ENCODE data around the gene PRKACA.

The PRKACA gene

GRCh38 chr19:14091813-14092462 lies 25.6 kb downstream of the PRKACA start:
- DNase-seq (ENCODE audit: low spot score): no peak

- peak; percentile 87 for DNase-seq (ENCODE audit: low spot score)
Observed at GRCh38 chr19:14091081-14091812, 26.3 kb downstream of the PRKACA start.

DNA sequence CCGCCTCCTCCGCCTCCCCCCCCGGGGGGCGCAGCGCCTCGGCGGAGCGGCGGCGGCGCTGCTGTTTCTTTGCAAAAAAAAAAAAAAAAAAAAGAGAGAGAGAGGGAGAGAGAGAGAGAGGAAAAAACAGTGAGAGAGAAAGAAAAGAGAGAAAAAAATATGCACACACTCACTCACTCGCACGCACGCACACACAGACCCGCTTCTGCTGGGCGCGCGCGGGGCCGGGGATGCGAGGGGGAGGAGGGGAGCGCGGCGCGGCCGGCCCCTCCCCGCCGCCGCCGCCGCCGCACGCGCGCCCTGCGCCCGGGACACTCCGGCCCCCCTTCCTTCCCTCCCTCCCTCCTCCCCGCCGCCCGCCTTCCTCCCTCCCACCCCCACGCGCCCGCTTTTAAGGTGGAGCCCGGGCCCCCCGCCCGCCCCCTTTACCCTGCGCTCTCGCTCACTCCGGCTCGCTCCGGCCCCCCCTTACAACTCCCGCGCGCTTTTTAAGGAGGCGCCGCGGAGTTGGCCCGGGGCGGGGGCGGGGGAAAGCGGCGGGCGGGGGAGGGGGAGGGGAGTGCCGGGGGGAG lies 27.0 kb downstream of the PRKACA start, which contains the start of gene SAMD1:
TSS of gene SAMD1 (minus strand) at position 243 of the 572 bp plus-strand sequence.
- DNase-seq (ENCODE audit: low spot score): no peak

- peak; percentile 74 for DNase-seq (ENCODE audit: low spot score)
Observed at GRCh38 chr19:14089662-14090508, 27.7 kb downstream of the PRKACA start.

- DNase-seq (ENCODE audit: low spot score): no peak
Observed at GRCh38 chr19:14089412-14089661, 28.2 kb downstream of the PRKACA start.

DNA sequence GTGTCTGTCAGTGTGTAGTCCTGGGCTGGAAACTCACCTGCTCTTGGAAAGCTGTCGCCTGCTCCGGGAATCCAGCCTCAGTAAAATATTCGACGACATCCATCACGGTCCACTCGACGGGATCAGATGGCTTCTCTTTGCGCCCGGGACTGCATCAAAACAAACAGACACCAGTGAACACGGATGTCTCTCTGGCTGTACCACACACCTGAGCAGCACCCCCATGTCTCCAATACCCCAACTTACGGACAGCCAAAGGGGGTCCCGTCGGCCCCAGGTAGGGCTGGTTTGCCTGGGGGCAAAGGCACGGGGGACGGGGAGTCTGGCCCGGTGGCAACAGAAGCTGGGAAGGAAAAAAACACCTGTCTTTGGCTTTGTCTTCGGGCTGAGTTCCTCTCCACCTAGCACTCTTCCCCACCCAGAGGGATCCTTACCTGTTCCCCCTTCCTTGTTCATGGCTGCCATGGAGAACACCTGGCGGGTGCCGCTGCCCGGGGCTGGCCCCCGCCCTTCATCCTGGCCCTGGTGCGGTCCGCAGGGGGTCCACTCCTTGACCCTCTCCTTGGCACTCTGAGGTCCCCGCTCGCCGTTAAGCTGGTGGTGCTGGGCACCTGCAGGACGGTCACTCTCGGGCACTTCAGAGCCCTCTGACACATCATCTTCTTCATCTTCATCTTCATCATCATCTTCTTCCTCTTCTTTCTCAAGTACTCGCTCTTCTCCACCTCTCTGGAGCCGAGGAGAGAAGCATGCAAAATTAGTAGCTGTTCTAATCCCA lies 28.7 kb downstream of the PRKACA start:
- DNase-seq (ENCODE audit: low spot score): no peak

DNA sequence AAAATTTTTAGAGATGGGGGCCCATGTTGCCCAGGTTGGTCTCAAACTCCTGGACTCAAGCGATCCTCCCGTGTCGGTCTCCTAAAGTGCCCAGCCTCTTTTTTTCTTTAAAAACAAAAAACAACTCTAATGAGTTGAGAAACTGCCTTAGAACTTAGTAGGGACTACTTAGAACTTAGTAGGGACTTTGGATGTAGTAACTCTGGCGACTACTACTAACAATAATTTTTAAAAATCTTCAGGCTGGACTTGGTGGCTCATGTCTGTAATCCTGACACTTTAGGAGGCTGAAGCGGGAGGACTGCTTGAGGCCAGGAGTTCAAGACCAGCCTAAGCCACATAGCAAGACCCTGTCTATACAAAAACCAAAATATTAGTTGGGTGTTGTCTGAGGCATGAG lies 31.5 kb downstream of the PRKACA start:
- no peak for DNase-seq (ENCODE audit: low spot score)

GRCh38 chr19:14085309-14085995 lies 32.1 kb downstream of the PRKACA start, which contains the start of gene C19orf67:
Gene C19orf67 (minus strand): TSS chr19:14085783. CDS start chr19:14085627, 156 bp downstream.
- peak; percentile 68 for DNase-seq (ENCODE audit: low spot score)

DNA sequence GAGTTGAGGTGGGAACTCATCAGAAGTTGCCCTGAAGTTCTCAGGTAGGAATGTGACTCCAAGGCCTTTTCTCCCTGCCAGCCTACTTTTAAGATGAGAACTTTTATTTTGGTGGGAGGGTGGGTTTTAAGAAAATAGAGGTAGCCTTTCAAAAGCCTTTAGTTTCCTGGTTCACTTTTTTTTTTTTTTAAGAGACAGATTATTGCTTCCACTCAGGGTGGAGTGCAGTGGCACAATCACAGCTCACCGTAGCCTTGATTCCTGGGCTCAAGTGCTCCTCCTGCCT lies 34.9 kb downstream of the PRKACA start:
- no peak for DNase-seq (ENCODE audit: low spot score)

DNA sequence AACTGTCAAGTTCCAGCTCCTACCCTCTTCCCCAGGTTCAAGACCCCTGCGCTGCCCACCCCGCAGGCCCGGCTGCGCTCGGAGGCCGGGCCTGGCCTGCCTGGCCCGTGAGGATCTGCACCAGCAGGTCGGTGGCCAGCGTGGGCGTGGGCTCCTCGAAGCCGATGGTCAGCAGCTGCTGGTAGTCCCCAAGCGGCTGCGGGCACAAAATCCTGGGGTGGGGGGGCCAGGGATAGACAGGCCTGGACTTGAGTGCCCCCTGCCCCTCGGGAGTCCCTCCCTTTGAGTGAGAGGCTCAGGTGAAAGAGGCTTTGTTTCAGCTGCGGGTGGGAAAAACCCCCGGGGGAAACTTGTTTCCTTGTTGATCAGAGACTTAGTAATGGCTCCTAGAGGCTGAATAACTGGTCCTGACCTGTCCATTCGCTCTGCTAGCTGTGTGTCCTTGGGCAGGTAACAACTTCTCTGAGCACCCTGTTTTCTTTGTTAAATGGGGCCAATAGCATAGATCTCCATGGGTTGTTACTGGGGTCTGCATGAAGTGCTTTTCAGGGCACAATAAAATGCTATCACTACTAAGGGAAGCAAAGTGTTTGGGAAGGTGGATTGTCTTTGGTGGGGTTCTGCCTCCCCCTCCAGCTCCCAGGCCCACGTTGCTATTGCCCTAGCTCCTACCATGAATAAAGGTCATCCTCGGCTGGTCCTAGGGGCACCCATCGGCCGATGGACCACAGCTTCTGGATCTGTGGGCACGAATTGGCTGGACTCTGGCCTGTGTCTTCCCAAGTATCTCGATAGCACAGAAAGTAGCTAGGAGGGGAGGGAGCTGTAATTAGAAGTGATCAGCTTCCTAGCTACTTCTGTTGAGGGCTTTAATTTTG lies 35.5 kb downstream of the PRKACA start:
- DNase-seq (ENCODE audit: low spot score): no peak

DNA sequence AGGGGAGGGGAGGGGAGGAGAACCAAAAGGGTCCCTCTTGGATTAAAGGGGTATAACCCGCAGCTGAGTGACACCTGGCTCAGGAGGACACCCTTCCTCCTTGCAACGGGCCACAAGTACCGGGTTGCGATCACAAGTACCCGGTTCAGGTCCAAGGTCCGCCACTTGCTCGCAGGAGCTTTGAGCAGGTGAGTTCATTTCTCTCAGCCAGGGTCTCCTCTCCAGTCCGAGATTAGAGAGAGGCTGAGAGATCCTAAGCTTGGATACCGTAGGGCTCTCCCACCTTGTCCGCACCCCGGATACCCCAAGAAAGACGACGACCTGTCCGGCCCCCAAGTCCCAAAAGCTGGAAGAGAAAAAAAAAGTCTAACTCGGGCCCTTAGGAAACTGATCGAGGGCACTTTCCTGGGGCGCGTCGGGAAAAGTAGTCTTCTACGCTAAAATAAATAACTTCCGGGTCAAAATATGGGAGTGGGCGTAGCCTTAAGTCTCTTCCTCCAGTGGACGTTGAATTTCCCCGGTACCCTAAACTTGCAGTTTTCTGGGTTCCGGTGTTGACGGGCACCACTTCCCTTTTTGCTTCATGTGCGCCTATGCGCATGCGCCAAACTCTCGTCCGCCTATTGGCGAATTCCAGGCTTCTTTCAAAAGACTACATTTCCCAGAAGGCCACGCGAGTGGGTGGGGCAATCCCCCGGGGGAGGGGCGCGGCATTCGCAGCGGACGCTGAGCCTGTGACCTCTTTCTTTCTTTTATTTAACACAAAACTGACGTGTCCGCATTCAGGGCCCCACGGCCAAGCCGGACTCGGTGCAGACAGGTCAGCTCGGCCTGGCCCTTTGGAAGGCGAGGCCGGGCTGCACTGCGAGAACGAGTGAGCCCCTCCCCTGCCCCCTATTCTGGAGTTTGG lies 36.4 kb downstream of the PRKACA start:
- DNase-seq (ENCODE audit: low spot score): peak; percentile 98

GRCh38 chr19:14078411-14078810 lies 39.2 kb downstream of the PRKACA start:
- no peak for DNase-seq (ENCODE audit: low spot score)

- DNase-seq (ENCODE audit: low spot score): no peak
Observed at GRCh38 chr19:14073925-14074838, 43.4 kb downstream of the PRKACA start.

GRCh38 chr19:14073261-14073924 lies 44.2 kb downstream of the PRKACA start:
- DNase-seq (ENCODE audit: low spot score): peak; percentile 82

DNA sequence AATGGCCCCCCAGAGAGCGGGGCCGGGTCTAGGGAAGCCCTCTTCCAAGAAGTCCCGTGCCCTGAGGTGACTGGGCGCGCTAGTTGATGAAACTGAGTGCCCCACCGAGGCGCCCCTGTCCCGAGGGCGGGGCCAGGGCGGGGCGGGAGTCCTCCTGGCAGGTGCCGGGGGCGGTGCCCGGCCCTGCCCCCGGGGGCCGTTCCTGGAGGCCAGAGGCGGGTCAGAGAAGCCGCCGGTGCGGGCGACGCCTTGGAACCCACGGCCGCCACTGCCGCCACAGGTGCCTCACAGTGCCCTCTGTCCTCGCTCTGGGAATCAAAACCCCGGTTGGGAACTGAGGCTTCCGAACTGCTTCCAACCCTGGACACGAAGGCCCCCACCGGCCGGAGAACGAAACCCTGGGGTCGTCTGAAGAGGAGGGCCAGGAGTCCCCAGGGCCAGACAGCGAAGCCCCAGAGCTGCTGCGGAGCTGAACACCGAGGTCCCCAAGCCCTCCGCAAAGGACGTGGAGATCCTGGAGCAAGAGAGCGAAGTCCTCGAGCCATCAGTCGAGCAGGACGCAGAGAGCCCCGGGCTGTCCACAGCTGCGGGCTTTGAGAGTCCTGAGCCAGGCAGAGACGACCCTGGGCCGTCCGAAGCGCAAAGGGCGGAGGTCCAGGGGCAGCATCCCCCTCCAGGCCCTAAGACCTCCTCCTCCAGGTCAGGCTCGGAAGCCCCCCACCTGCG lies 44.9 kb downstream of the PRKACA start, which contains the start of gene MISP3:
TSS of gene MISP3 (plus strand) at position 252 of the 726 bp plus-strand sequence. CDS start 524 bp downstream, outside the sequence.
- peak; percentile 72 for DNase-seq (ENCODE audit: low spot score)

DNA sequence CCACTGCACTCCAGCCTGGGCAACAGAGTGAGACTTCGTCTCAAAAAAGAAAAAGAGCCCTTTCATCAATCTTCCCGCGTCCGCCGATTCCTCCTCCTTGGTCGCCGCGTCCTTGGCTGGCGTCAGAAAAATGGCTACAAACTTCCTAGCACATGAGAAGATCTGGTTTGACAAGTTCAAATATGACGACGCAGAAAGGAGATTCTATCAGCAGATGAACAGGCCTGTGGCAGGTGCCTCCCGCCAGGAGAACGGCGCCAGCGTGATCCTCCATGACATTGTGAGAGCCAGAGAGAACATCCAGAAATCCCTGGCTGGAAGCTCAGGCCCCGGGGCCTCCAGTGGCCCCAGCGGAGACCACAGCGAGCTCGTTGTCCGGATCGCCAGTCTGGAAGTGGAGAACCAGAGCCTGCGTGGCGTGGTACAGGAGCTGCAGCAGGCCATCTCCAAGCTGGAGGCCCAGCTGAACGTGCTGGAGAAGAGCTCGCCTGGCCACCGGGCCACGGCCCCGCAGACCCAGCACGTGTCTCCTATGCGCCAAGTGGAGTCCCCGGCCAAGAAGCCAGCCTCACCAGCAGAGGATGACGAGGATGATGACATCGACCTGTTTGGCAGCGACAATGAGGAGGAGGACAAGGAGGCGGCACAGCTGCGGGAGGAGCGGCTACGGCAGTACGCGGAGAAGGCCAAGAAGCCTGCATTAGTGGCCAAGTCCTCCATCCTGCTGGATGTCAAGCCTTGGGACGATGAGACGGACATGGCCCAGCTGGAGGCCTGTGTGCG lies 47.1 kb downstream of the PRKACA start:
- no peak for DNase-seq (ENCODE audit: low spot score)

All from ecto neural progenitor cell (in vitro differentiated cells).